HCT116 (cell line): ENCODE results near the gene FAM53B. TPM values are rescaled to one million over a fixed set of nuclear protein-coding genes. Genes with fewer than 3 reads are reported as not detected.

ENCODE experiments used
- ATAC-seq: fragments of 200-7000 bp; cut with Tn5 transposase; 2 replicates; pipeline ENCODE4 v1.9.1; 2020; ENCODE audit warnings: mild to moderate bottlenecking, moderate library complexity
- BruUV-seq: library from RNA; stranded (reverse); fragments of 400-500 nt; replicated peaks from 2 replicates; lab custom pipeline; 2021; lab: Mats Ljungman, UMichigan
- CTCF ChIA-PET: fragments of 300-600 bp; sonication (Branson Sonifier 250); formaldehyde crosslinking; loops from one replicate; lab custom pipeline; 2021; ENCODE audit warnings: antibody characterized with exemption; lab: Charles Lee
- POLR2A ChIA-PET: fragments of 300-600, 350-600 bp; sonication (Branson Sonifier 250); formaldehyde crosslinking; loops from one replicate; lab custom pipeline; 2021; ENCODE audit warnings: antibody characterized with exemption; lab: Charles Lee
- RAD21 ChIA-PET, 2 experiments: fragments of 300-600 bp; sonication (Branson Sonifier 250); formaldehyde crosslinking; loops; one replicate each; lab custom pipeline; 2023; ENCODE audit warnings: low total read pairs in 2 of 2; ENCODE audit not compliant: uncharacterized antibody in 2 of 2, unreplicated experiment in 2 of 2, low non-redundant PET in 1 of 2; lab: Charles Lee
- DNase-seq: peaks from one replicate; pipeline ENCODE4 v3.0.0-alpha.2; 2010; ENCODE audit warnings: low read depth, low spot score
- H2AFZ ChIP-seq: fragments of 200-600 bp; shearing (Covaris generic), sonication (generic); 2 replicates; pipeline ENCODE4 v1.6.1; 2017; ENCODE audit warnings: low read depth, mixed run types, mixed read lengths, antibody characterized with exemption, low read length; ENCODE audit not compliant: poor library complexity, severe bottlenecking
- H3K27ac ChIP-seq: 2 replicates; pipeline ENCODE4 v1.5.1; 2012; ENCODE audit warnings: low read depth, low read length
- H3K27me3 ChIP-seq: fragments of 200-600 bp; sonication (generic); 2 replicates; pipeline ENCODE4 v1.6.1; 2016; ENCODE audit warnings: mixed run types, low read length, mixed read lengths; ENCODE audit not compliant: insufficient read depth
- H3K36me3 ChIP-seq, 2 experiments: fragments of 200-500 bp in 1 of 2; fragments of 200-600 bp in 1 of 2; sonication (Bioruptor generic) in 1 of 2; sonication (generic) in 1 of 2; 2 replicates each; pipeline versions ENCODE4 v1.5.1 to v1.6.1; 2014 to 2016; ENCODE audit warnings: low read length in 2 of 2, inconsistent platforms in 1 of 2, mixed read lengths in 1 of 2, mixed run types in 1 of 2; ENCODE audit not compliant: insufficient read depth in 2 of 2, control insufficient read depth in 1 of 2
- H3K4me1 ChIP-seq, 2 experiments: fragments of 200-600 bp in 1 of 2; sonication (generic) in 1 of 2; 2 replicates each; pipeline versions ENCODE4 v1.5.1 to v1.6.1; 2012 to 2017; ENCODE audit warnings: low read length in 2 of 2, inconsistent platforms in 1 of 2, mild to moderate bottlenecking in 1 of 2, mixed read lengths in 1 of 2, mixed run types in 1 of 2, moderate library complexity in 1 of 2; ENCODE audit not compliant: insufficient read depth in 2 of 2, control insufficient read depth in 1 of 2
- H3K4me2 ChIP-seq: fragments of 200-600 bp; sonication (generic); 2 replicates; pipeline ENCODE4 v1.6.1; 2017; ENCODE audit warnings: mixed run types, low read length, mixed read lengths
- H3K4me3 ChIP-seq, 2 experiments: fragments of 200-600 bp in 1 of 2; sonication (generic) in 1 of 2; replicated peaks in 1 of 2; 2 replicates each; pipeline ENCODE4 v1.5.1; 2011 to 2016; ENCODE audit warnings: low read length in 2 of 2, control low read depth in 1 of 2, low read depth in 1 of 2, mild to moderate bottlenecking in 1 of 2, mixed read lengths in 1 of 2, mixed run types in 1 of 2
- H3K79me2 ChIP-seq: fragments of 200-600 bp; sonication (generic); 2 replicates; pipeline ENCODE4 v1.6.1; 2017; ENCODE audit warnings: mild to moderate bottlenecking, mixed run types, low read length, moderate library complexity, mixed read lengths; ENCODE audit not compliant: insufficient read depth
- H3K9ac ChIP-seq: fragments of 200-600 bp; sonication (generic); 2 replicates; pipeline ENCODE4 v1.6.1; 2016; ENCODE audit warnings: low read length, mixed read lengths
- H3K9me2 ChIP-seq: fragments of 200-600 bp; sonication (generic), shearing (Covaris generic); 2 replicates; pipeline ENCODE4 v1.6.1; 2017; ENCODE audit warnings: mixed run types, mild to moderate bottlenecking, moderate library complexity; ENCODE audit not compliant: insufficient read depth
- H3K9me3 ChIP-seq, 2 experiments: fragments of 200-500 bp in 1 of 2; fragments of 200-600 bp in 1 of 2; sonication (Bioruptor generic) in 1 of 2; sonication (generic) in 1 of 2; 2 replicates each; pipeline ENCODE4 v1.6.1; 2014 to 2017; ENCODE audit warnings: low read length in 2 of 2, mixed read lengths in 2 of 2, inconsistent platforms in 1 of 2, low read depth in 1 of 2, mild to moderate bottlenecking in 1 of 2, mixed run types in 1 of 2, moderate library complexity in 1 of 2; ENCODE audit not compliant: control insufficient read depth in 1 of 2, insufficient read depth in 1 of 2
- H4K20me1 ChIP-seq: fragments of 200-600 bp; sonication (generic), shearing (Covaris generic); 2 replicates; pipeline ENCODE4 v1.6.1; 2017; ENCODE audit warnings: mixed run types, mild to moderate bottlenecking, moderate library complexity; ENCODE audit not compliant: insufficient read depth
- CBX3 ChIP-seq: IDR thresholded peaks from 2 replicates; pipeline ENCODE4 v1.6.1; 2012; ENCODE audit warnings: low read depth
- CEBPB ChIP-seq: IDR thresholded peaks from 2 replicates; pipeline ENCODE4 v1.6.1; 2012; ENCODE audit warnings: low read depth
- EGR1 ChIP-seq: IDR thresholded peaks from 2 replicates; pipeline ENCODE4 v1.6.1; 2012; ENCODE audit warnings: low read depth
- ELF1 ChIP-seq: IDR thresholded peaks from 2 replicates; pipeline ENCODE4 v1.6.1; 2012; ENCODE audit warnings: low read depth, borderline replicate concordance
- EZH2 ChIP-seq: fragments of 200-600 bp; sonication (generic); IDR thresholded peaks from 2 replicates; pipeline ENCODE4 v1.6.1; 2017; ENCODE audit warnings: antibody characterized with exemption, mixed run types
- EZH2phosphoT487 ChIP-seq: fragments of 200-600 bp; IDR thresholded peaks from 2 replicates; pipeline ENCODE4 v1.6.1; 2018; ENCODE audit warnings: antibody characterized with exemption, borderline replicate concordance
- JUND ChIP-seq: IDR thresholded peaks from 2 replicates; pipeline ENCODE4 v1.6.1; 2012
- POLR2A ChIP-seq: IDR thresholded peaks from 2 replicates; pipeline ENCODE4 v1.7.0; 2011; ENCODE audit warnings: borderline replicate concordance; ENCODE audit not compliant: insufficient read depth, insufficient read length; ENCODE audit errors: extremely low read depth
- SP1 ChIP-seq: IDR thresholded peaks from 2 replicates; pipeline ENCODE4 v1.6.1; 2012; ENCODE audit warnings: low read depth
- SRF ChIP-seq: IDR thresholded peaks from 2 replicates; pipeline ENCODE4 v1.6.1; 2012; ENCODE audit warnings: low read depth
- ZFX ChIP-seq: fragments of 450-650 bp; IDR thresholded peaks from 2 replicates; pipeline ENCODE4 v1.6.1; 2017
- ZNF274 ChIP-seq: fragments of 200-500 bp; sonication (Bioruptor generic); IDR thresholded peaks from 2 replicates; pipeline ENCODE4 v1.6.1; 2014; ENCODE audit warnings: mild to moderate bottlenecking, low read depth, low read length, inconsistent platforms
- intact Hi-C: fragments of 100-400 bp; cut with micrococcal nuclease; formaldehyde crosslinking; loops from 2 replicates; pipeline ENCODE4 v1.10.0; 2022
- total RNA-seq: library from RNA; stranded (reverse); gene quantifications from one replicate; pipeline ENCODE4 v1.2.1, GENCODE V29; 2021; ENCODE audit not compliant: unreplicated experiment
- TF ChIP-seq, protein P1 (sequence below): IDR thresholded peaks from 2 replicates; pipeline ENCODE4 v1.6.1; 2012; ENCODE audit warnings: low read depth
- TF ChIP-seq, protein P2 (sequence below), 3 experiments: fragments of 200-600 bp in 1 of 3; sonication (generic) in 1 of 3; IDR thresholded peaks in 2 of 3; conservative IDR thresholded peaks in 1 of 3; 2 replicates each; pipeline ENCODE4 v1.5.1; 2012 to 2017; ENCODE audit warnings: low read depth in 2 of 3, low read length in 2 of 3, antibody characterized with exemption in 1 of 3, borderline replicate concordance in 1 of 3, control low read depth in 1 of 3, mild to moderate bottlenecking in 1 of 3, mixed read lengths in 1 of 3, mixed run types in 1 of 3, moderate library complexity in 1 of 3; ENCODE audit not compliant: insufficient read depth in 1 of 3

The FAM53B gene
- total RNA-seq, 1 experiment from 2014 or later = 19.6 TPM

DNA sequence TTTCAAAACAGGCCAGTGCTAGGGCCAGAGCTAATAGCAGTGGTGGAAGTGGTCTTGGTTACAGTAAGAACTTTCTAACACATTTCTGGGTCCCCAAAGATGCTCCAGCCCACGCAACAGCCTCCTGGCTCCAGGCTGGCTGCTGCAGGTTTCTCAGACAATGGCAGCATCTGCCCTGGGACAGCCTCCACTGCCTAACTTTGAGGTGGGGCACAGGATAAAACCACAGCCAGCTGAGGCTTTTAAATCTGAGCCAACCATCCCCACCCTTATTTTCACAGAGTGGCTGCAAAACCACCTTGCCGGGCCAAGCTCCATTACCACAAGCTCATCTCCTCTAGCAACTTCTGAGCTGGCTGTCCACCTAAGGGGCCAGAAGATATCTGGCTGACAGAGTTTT lies 84.8 kb downstream of the FAM53B start:
- Histone ChIP-seq H3K4me2 (no peak overlapping the region), H2AFZ (no peak overlapping the region), H3K36me3 (no peaks in the 10 kb centered on the region), H4K20me1 (no peaks in the 10 kb centered on the region), H3K4me3 (no peak overlapping the region), H3K27ac (no peak overlapping the region), H3K9me3 (no peaks in the 10 kb centered on the region), H3K4me1 (0 out of 4 replicates have a peak, but pooled peaks cover 0 to 3% of the 10 kb centered on the region in 2 experiments), H3K79me2 (no peaks in the 10 kb centered on the region; the same call in 1 of the 2 replicates), H3K9ac (no peak overlapping the region), H3K27me3 (no peaks in the 10 kb centered on the region), H3K9me2 (no peaks in the 10 kb centered on the region)
- TF ChIP-seq POLR2A (no peak), CBX3 (no peak), JUND (no peak), EZH2phosphoT487 (no peak), ZNF274 (no peak), SRF (no peak), CEBPB (no peak), ELF1 (no peak), EZH2 (no peak), EGR1 (no peak), ZFX (no peak), SP1 (no peak)
- TF ChIP-seq, protein P1, sequence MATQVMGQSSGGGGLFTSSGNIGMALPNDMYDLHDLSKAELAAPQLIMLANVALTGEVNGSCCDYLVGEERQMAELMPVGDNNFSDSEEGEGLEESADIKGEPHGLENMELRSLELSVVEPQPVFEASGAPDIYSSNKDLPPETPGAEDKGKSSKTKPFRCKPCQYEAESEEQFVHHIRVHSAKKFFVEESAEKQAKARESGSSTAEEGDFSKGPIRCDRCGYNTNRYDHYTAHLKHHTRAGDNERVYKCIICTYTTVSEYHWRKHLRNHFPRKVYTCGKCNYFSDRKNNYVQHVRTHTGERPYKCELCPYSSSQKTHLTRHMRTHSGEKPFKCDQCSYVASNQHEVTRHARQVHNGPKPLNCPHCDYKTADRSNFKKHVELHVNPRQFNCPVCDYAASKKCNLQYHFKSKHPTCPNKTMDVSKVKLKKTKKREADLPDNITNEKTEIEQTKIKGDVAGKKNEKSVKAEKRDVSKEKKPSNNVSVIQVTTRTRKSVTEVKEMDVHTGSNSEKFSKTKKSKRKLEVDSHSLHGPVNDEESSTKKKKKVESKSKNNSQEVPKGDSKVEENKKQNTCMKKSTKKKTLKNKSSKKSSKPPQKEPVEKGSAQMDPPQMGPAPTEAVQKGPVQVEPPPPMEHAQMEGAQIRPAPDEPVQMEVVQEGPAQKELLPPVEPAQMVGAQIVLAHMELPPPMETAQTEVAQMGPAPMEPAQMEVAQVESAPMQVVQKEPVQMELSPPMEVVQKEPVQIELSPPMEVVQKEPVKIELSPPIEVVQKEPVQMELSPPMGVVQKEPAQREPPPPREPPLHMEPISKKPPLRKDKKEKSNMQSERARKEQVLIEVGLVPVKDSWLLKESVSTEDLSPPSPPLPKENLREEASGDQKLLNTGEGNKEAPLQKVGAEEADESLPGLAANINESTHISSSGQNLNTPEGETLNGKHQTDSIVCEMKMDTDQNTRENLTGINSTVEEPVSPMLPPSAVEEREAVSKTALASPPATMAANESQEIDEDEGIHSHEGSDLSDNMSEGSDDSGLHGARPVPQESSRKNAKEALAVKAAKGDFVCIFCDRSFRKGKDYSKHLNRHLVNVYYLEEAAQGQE = no peak
- TF ChIP-seq, protein P2, sequence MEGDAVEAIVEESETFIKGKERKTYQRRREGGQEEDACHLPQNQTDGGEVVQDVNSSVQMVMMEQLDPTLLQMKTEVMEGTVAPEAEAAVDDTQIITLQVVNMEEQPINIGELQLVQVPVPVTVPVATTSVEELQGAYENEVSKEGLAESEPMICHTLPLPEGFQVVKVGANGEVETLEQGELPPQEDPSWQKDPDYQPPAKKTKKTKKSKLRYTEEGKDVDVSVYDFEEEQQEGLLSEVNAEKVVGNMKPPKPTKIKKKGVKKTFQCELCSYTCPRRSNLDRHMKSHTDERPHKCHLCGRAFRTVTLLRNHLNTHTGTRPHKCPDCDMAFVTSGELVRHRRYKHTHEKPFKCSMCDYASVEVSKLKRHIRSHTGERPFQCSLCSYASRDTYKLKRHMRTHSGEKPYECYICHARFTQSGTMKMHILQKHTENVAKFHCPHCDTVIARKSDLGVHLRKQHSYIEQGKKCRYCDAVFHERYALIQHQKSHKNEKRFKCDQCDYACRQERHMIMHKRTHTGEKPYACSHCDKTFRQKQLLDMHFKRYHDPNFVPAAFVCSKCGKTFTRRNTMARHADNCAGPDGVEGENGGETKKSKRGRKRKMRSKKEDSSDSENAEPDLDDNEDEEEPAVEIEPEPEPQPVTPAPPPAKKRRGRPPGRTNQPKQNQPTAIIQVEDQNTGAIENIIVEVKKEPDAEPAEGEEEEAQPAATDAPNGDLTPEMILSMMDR (IDR thresholded peaks at IDR 0.05 in 2 of 3, conservative IDR thresholded peaks at IDR 0.05 in 1 of 3; ENCODE audit: borderline replicate concordance in 1 of 3, insufficient read depth in 1 of 3, low read depth in 2 of 3, low read length in 2 of 3) = no peak
- ChIA-PET POLR2A (no interaction called here), RAD21 (no interaction called here), CTCF (no interaction called here)
- ATAC-seq = no peak
- DNase-seq = no peak
- no TSS peak for BruUV-seq
- intact Hi-C loops = no loop called here
